GM12892 (cell line): ENCODE measurements around the gene MKNK2.

Source experiments
- POLR2A ChIP-seq: IDR thresholded peaks from 2 replicates; pipeline ENCODE4 v1.6.1; 2011; ENCODE audit warnings: low read depth, low read length, control low read depth
- POLR2AphosphoS5 ChIP-seq: IDR thresholded peaks from 2 replicates; pipeline ENCODE4 v1.6.1; 2011; ENCODE audit warnings: low read depth, low read length, control low read depth

DNA sequence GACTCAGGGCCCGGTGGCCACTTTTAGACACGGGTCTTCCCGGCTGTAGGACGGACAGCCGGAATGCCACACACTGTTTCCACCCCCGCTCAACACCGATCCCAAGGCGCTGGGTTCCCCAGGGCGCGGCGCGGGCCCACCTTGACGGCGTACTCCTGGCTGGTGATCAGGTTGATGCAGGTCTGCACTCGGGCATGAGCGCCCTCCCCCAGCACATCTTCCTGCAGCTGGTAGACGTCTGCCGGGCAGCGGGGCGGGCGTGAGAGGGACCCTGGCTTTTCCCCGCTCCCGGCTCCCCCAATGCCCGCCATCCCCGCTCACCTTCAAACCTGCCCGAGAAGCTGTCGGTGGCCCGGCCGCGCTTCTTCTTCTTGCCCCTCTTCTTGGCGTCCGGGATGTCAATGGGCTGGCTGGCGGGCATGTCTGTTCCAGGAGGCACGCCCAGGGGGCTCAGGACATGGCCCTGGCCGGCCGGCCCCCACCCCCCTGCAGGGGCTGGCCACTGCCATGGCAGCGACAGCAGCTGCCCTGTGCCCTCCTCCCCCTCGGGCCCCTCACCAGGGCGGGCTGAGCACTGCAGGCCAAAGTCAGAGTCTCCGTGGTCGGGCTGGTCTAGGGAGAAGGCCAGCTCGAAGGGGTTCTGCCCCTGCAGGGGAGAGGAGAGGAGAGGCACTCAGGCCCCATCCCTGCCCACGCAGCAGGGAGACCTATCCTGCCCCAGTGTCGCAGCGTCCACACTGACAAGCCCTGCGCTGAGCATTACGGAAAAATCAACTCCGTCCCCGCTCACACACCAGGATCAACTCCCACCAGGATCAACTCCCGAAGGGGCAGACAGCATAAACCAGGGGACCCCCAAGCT, 4.8 kb downstream of the MKNK2 start:
- TF ChIP-seq POLR2A, result peak; percentile 15
- TF ChIP-seq POLR2AphosphoS5, result no peak; the same call in 1 of the 2 replicates
